ENCODE data around the gene ABCA13.
"Not testable (repeated sequence)": the region's sequence is repeated elsewhere in the genome, so short reads cannot be mapped to it uniquely, and the experiment has no call there.

DNA sequence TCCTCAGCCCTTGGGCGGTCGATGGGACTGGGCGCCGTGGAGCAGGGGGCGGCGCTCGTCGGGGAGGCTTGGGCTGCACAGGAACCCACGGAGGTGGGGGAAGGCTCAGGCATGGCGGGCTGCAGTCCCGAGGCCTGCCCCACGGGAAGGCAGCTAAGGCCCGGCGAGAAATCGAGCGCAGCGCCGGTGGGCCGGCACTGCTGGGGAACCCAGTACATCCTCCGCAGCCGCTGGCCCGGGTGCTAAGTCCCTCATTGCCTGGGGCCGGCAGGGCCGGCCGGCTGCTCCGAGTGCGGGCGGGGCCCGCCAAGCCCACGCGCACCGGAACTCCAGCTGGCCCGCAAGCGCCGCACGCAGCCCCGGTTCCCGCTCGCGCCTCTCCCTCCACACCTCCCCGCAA lies 31.7 kb downstream of the ABCA13 start:
- not testable (repeated sequence) for TF ChIP-seq POLR2A (IDR thresholded peaks at IDR 0.05; ENCODE audit: low read depth)
- TF ChIP-seq, protein P1, sequence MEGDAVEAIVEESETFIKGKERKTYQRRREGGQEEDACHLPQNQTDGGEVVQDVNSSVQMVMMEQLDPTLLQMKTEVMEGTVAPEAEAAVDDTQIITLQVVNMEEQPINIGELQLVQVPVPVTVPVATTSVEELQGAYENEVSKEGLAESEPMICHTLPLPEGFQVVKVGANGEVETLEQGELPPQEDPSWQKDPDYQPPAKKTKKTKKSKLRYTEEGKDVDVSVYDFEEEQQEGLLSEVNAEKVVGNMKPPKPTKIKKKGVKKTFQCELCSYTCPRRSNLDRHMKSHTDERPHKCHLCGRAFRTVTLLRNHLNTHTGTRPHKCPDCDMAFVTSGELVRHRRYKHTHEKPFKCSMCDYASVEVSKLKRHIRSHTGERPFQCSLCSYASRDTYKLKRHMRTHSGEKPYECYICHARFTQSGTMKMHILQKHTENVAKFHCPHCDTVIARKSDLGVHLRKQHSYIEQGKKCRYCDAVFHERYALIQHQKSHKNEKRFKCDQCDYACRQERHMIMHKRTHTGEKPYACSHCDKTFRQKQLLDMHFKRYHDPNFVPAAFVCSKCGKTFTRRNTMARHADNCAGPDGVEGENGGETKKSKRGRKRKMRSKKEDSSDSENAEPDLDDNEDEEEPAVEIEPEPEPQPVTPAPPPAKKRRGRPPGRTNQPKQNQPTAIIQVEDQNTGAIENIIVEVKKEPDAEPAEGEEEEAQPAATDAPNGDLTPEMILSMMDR (IDR thresholded peaks at IDR 0.05): not testable (repeated sequence)

Measured in esophagus muscularis mucosa (tissue), 3 donors.